ENCODE data around the gene CENPF. TPM values are rescaled to one million over a fixed set of nuclear protein-coding genes. Genes with fewer than 3 reads are reported as not detected.

CENPF gene
- total RNA-seq, 1 experiment from 2014 or later, result 113 TPM

GRCh38 chr1:214677945-214678344 lies 75.0 kb downstream of the CENPF start:
- no peak overlapping the region for H2BK20ac ChIP-seq (ENCODE audit: low read depth, low read length, poor library complexity, severe bottlenecking)
- no peak overlapping the region for H3K4ac ChIP-seq (ENCODE audit: low read depth, low read length)
- no peak overlapping the region for H3K27ac ChIP-seq (ENCODE audit: insufficient read length, low read depth, low read length)
- no peak overlapping the region for H2AK5ac ChIP-seq (ENCODE audit: insufficient read length, low read length)
- Mint-ChIP-seq H3K27ac (no peak overlapping the region), H3K36me3 (ENCODE audit: insufficient read depth in 1 of 3, low read depth in 3 of 3) (peaks cover 0 to 2% (median 0%) of the 10 kb centered on the region in 3 experiments; a peak in 1 of 7 replicates), H3K9me3 (no peaks in the 10 kb centered on the region), H3K4me3 (no peak overlapping the region), H3K27me3 (ENCODE audit: low read depth) (no peaks in the 10 kb centered on the region; the same call in none of the 2 replicates), H3K4me1 (peaks cover 0 to 4% of the 10 kb centered on the region in 2 experiments; a peak in 2 of 4 replicates)
- H3K14ac ChIP-seq (ENCODE audit: insufficient read depth, low read length), result no peak overlapping the region
- H3K79me2 ChIP-seq (ENCODE audit: insufficient read depth, low read length), result no peaks in the 10 kb centered on the region
- no peak for DNase-seq
- no peaks in the 10 kb centered on the region for H3K79me1 ChIP-seq (ENCODE audit: insufficient read depth, low read depth, low read length, poor library complexity, severe bottlenecking)
- no peak overlapping the region for H3K9ac ChIP-seq (ENCODE audit: extremely low read depth, insufficient read length, low read length)
- no peaks in the 10 kb centered on the region for H3K9me3 ChIP-seq (ENCODE audit: control insufficient read depth, low read depth, low read length)
- H2BK5ac ChIP-seq (ENCODE audit: insufficient read length, low read length), result no peak overlapping the region
- no peak overlapping the region for H4K8ac ChIP-seq (replicated peaks; ENCODE audit: insufficient read length, low read depth, low read length)
- no peak overlapping the region for H3T11ph ChIP-seq (ENCODE audit: low read length)
- no peak overlapping the region for H3K23ac ChIP-seq (ENCODE audit: insufficient read length, low read depth, low read length)
- H3K23me2 ChIP-seq (ENCODE audit: insufficient read length, low read depth, low read length, poor library complexity, severe bottlenecking), result no peaks in the 10 kb centered on the region
- H3K4me2 ChIP-seq (ENCODE audit: insufficient read depth, insufficient read length, low read length), result no peak overlapping the region
- no peak overlapping the region for H2AFZ ChIP-seq (ENCODE audit: low read length)
- H3K56ac ChIP-seq (ENCODE audit: insufficient read length, low read depth, low read length), result no peak overlapping the region
- H3K27me3 ChIP-seq (ENCODE audit: insufficient read depth, low read length), result no peaks in the 10 kb centered on the region
- H2BK12ac ChIP-seq (ENCODE audit: insufficient read length, low read depth, low read length), result no peak overlapping the region
- no peak overlapping the region for H4K5ac ChIP-seq (ENCODE audit: insufficient read length, low read depth, low read length)
- WGBS (ENCODE audit: extremely low coverage, insufficient read length, low lambda C conversion rate), result no CpG with 5 or more reads among the region's 2 CpGs
- H4K20me1 ChIP-seq (ENCODE audit: control insufficient read depth, insufficient read depth, insufficient read length), result no peaks in the 10 kb centered on the region
- no peak overlapping the region for H4K91ac ChIP-seq (ENCODE audit: insufficient read length, low read depth, low read length)
- H2BK15ac ChIP-seq (ENCODE audit: low read depth, low read length), result no peak overlapping the region
- H3K18ac ChIP-seq (ENCODE audit: insufficient read length, low read depth, low read length), result no peak overlapping the region
- TF ChIP-seq CTCF (conservative IDR thresholded peaks at IDR 0.05), result no peak
- H2BK120ac ChIP-seq (ENCODE audit: low read depth, low read length, poor library complexity, severe bottlenecking), result no peak overlapping the region
- no peaks in the 10 kb centered on the region for H3K4me1 ChIP-seq (ENCODE audit: insufficient read depth, low read length)

Measured in H9 (cell line).